GM21825 (cell line): ENCODE data around the gene CST2.
"Not testable (repeated sequence)": the region's sequence is repeated elsewhere in the genome, so short reads cannot be mapped to it uniquely, and the experiment has no call there.

ENCODE experiments used
- ATAC-seq: cut with Tn5 transposase; IDR thresholded peaks from one replicate; pipeline ENCODE4 v1.9.1; 2021; ENCODE audit warnings: mild to moderate bottlenecking, moderate library complexity; ENCODE audit not compliant: unreplicated experiment

The CST2 gene

GRCh38 chr20:23811559-23811958 lies 15.0 kb downstream of the CST2 start:
- not testable (repeated sequence) for ATAC-seq

- ATAC-seq, result not testable (repeated sequence)
Measured at GRCh38 chr20:23810349-23810748, 16.2 kb downstream of the CST2 start.

DNA sequence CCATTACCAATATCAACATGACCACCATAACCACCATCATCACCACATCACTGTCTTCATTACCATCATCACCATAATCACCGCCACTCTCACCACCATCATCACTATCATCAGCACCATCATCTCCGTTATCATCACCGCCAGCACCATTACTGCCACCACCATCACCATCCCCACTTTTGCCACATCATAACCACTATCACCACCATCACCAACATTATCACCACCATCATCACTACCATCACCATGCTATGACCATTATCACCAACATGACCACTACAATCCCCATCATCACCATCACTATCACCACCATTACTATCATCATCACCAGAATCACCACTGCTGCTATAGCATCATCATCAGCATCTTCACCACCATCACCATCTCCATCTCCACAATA lies 25.7 kb downstream of the CST2 start:
- no peak for ATAC-seq

- not testable (repeated sequence) for ATAC-seq
Measured at GRCh38 chr20:23799216-23799847, 27.2 kb downstream of the CST2 start.

DNA sequence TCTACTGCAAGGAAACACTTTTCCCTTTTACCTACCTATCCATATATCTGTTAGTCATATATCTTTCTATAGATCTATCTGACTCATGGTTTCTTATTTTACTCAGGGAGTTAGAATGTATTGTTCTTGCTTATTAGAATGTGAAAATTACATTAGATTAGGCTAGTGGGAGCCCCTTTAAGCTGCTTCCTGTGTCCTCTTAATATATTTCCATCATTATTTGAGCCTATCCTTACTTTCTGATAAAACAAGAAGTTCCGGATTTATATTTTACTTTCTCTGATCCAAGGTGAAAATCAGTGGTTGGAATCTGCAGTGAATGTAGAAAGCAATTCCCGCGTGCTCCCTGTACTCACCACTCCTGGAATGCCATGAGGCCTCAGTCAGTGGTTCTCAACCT lies 31.0 kb downstream of the CST2 start:
- ATAC-seq, result no peak

DNA sequence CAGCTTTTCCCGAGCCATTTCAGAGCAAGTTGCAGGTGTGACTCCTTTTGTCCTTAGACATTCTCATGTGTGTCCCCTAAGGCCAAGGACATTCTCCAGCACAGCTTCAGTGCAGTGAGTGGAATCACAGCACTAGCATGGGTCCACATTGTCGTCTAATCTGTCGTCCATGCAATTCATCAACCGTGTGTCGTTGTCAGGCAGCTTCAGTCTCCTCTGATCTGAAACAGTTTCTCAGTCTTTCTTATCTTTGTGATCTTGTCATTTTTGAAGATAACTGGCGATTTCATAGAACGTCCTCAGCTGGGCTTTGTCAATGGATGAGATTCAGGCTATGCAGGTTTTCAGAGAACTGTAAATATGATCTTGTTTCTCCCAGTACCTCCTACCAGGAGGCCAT lies 31.7 kb downstream of the CST2 start:
- no peak for ATAC-seq

GRCh38 chr20:23794065-23794464 lies 32.5 kb downstream of the CST2 start:
- no peak for ATAC-seq

DNA sequence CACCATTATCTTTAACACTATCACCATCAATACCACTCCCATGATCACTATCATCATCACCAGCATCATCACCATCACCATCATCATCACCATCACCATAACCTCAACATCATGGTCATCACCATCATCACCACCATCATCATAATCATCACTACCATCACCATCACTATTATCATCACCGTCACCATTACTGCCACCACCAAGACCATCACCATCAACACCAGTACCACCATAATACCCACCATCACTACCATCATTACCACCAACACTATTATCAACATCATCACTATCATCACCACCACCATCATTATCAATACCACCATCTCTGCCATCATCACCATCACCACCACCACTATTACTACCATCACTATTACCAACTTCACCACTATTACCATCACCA lies 43.1 kb downstream of the CST2 start:
- ATAC-seq, result no peak

- ATAC-seq, result no peak
Measured at GRCh38 chr20:23782366-23782983, 44.1 kb downstream of the CST2 start.

GRCh38 chr20:23778676-23779075 lies 47.9 kb downstream of the CST2 start:
- not testable (repeated sequence) for ATAC-seq

GRCh38 chr20:23777380-23777779 lies 49.1 kb downstream of the CST2 start:
- not testable (repeated sequence) for ATAC-seq

- no peak for ATAC-seq
Measured at GRCh38 chr20:23776067-23776771, 50.3 kb downstream of the CST2 start.

DNA sequence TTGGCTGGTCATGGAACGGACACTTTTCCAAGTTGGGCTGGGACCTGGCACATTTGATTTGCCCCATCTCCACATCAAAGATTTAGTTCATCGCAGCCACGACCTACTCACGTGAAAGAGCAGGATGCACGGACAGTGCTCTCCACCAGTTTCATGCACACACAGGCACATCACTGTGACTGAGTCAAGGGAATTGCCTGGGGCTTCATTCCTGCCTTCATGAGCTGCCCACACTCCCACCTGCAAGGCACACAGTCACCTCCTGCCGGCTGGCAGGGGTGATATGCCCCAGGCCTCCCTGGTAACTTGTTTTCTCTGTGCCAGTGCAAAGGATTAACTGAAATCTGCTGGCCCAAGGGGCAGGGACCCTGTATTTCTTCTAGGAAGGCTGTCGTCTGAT lies 52.4 kb downstream of the CST2 start:
- ATAC-seq, result no peak
